HepG2 (cell line): ENCODE measurements around the gene CACNA1G. TPM values are rescaled to one million over a fixed set of nuclear protein-coding genes. Genes with fewer than 3 reads are reported as not detected.

Experiments
- AHR ChIP-seq: IDR thresholded peaks from 2 replicates; pipeline ENCODE4 v1.6.1; 2018; ENCODE audit warnings: missing genetic modification reagents, missing compliant biosample characterization
- ATF5 ChIP-seq: sonication (generic); formaldehyde crosslinking; IDR thresholded peaks from 2 replicates; pipeline ENCODE4 v1.4.0; 2020; ENCODE audit warnings: mild to moderate bottlenecking, low read depth, missing genetic modification reagents
- BCL3 ChIP-seq: sonication (generic); formaldehyde crosslinking; IDR thresholded peaks from 2 replicates; pipeline ENCODE4 v1.5.1; 2020; ENCODE audit warnings: mild to moderate bottlenecking, missing genetic modification reagents, moderate library complexity
- E2F2 ChIP-seq: sonication (generic); formaldehyde crosslinking; IDR thresholded peaks from 2 replicates; pipeline ENCODE4 v1.4.0; 2020; ENCODE audit warnings: missing genetic modification reagents, borderline replicate concordance
- ELF3 ChIP-seq: IDR thresholded peaks from 2 replicates; pipeline ENCODE4 v1.6.1; 2016; ENCODE audit warnings: missing genetic modification reagents, missing compliant biosample characterization
- HNF1A ChIP-seq, 2 experiments: sonication (generic) in 1 of 2; formaldehyde crosslinking in 1 of 2; IDR thresholded peaks; 2 replicates each; pipeline versions ENCODE4 v1.4.0 to v1.6.1; 2016 to 2020; ENCODE audit warnings: borderline replicate concordance in 1 of 2, low read depth in 1 of 2, mild to moderate bottlenecking in 1 of 2, missing genetic modification reagents in 1 of 2
- MLLT10 ChIP-seq: sonication (generic); formaldehyde crosslinking; IDR thresholded peaks from 2 replicates; pipeline ENCODE4 v1.4.0; 2020; ENCODE audit warnings: missing genetic modification reagents
- MXD1 ChIP-seq: sonication (generic); formaldehyde crosslinking; IDR thresholded peaks from 2 replicates; pipeline ENCODE4 v1.4.0; 2020; ENCODE audit warnings: mild to moderate bottlenecking, missing genetic modification reagents
- NFRKB ChIP-seq: fragments of 450-650 bp; IDR thresholded peaks from 2 replicates; pipeline ENCODE4 v1.6.1; 2017
- NFYC ChIP-seq: IDR thresholded peaks from 2 replicates; pipeline ENCODE4 v1.6.1; 2016; ENCODE audit warnings: missing genetic modification reagents, missing compliant biosample characterization
- PREB ChIP-seq: sonication (generic); formaldehyde crosslinking; IDR thresholded peaks from 2 replicates; pipeline ENCODE4 v1.4.0; 2020; ENCODE audit warnings: missing genetic modification reagents
- RAD21 ChIP-seq: fragments of 450-650 bp; formaldehyde crosslinking; IDR thresholded peaks from 2 replicates; pipeline ENCODE4 v1.5.0; 2020; ENCODE audit warnings: mild to moderate bottlenecking
- RXRB ChIP-seq: IDR thresholded peaks from 2 replicates; pipeline ENCODE4 v1.6.1; 2016; ENCODE audit warnings: borderline replicate concordance, missing genetic modification reagents, missing compliant biosample characterization
- TOE1 ChIP-seq: sonication (generic); formaldehyde crosslinking; IDR thresholded peaks from 2 replicates; pipeline ENCODE4 v1.4.0; 2020; ENCODE audit warnings: mild to moderate bottlenecking, missing genetic modification reagents
- ZNF136 ChIP-seq: sonication (generic); formaldehyde crosslinking; IDR thresholded peaks from 2 replicates; pipeline ENCODE4 v1.8.1; 2022; ENCODE audit warnings: low read depth, mild to moderate bottlenecking, moderate library complexity, missing genetic modification reagents
- ZNF292 ChIP-seq: sonication (generic); formaldehyde crosslinking; IDR thresholded peaks from 2 replicates; pipeline ENCODE4 v1.8.1; 2022; ENCODE audit warnings: mild to moderate bottlenecking, low read depth, missing genetic modification reagents, borderline replicate concordance
- ZNF512 ChIP-seq: sonication (generic); formaldehyde crosslinking; IDR thresholded peaks from 2 replicates; pipeline ENCODE4 v1.4.0; 2020; ENCODE audit warnings: mild to moderate bottlenecking, missing genetic modification reagents
- polyA plus RNA-seq, 8 experiments: library from polyadenylated mRNA; depleted of rRNA in 3 of 8; stranded (reverse) in 7 of 8; unstranded in 1 of 8; fragments of >200 nt; fragmentation: Illumina TruSeq in 4 of 8; extraction: Trizol in 4 of 8; gene quantifications; 2 replicates each; pipeline versions ENCODE4 v1.2.1 to v1.2.3, GENCODE V29; 2011 to 2016; ENCODE audit warnings: low read depth in 4 of 8, missing spikeins in 1 of 8, mixed read lengths in 1 of 8; ENCODE audit not compliant: insufficient read depth in 1 of 8
- total RNA-seq, 5 experiments: library from RNA; depleted of rRNA; stranded (reverse); fragments of >200 nt; fragmentation: Illumina TruSeq; extraction: Trizol; gene quantifications; 2 replicates each; pipeline ENCODE4 v1.2.3, GENCODE V29; 2016; ENCODE audit warnings: low read depth in 1 of 5

Gene CACNA1G
- total and polyA plus RNA-seq, 2 of the 13 experiments (the other 11 are each of a cell fraction or from before 2014, with no cell fraction given): 0.02 TPM; not detected in 1

GRCh38 chr17:50638966-50639713, 78.6 kb downstream of the CACNA1G start (continued):
- no peak for TF ChIP-seq HNF1A (IDR thresholded peaks at IDR 0.05; ENCODE audit: low read depth)
- 0 out of 2 replicates have a peak, but pooled peaks have one; percentile 56 for TF ChIP-seq HNF1A (CRISPR knock-in tag; IDR thresholded peaks at IDR 0.05; ENCODE audit: borderline replicate concordance)
- no peak for TF ChIP-seq RAD21 (CRISPR knock-in tag)
- TF ChIP-seq E2F2 (CRISPR knock-in tag): no peak
- TF ChIP-seq ZNF512 (CRISPR knock-in tag): no peak
- TF ChIP-seq AHR (CRISPR knock-in tag): 0 out of 2 replicates have a peak, but pooled peaks have one; percentile 26
- TF ChIP-seq NFRKB: no peak
- 0 out of 2 replicates have a peak, but pooled peaks have one; percentile 46 for TF ChIP-seq ELF3
- TF ChIP-seq ZNF292: peak; percentile 30; the same call in 1 of the 2 replicates
- no peak for TF ChIP-seq ZNF136 (CRISPR knock-in tag)
- TF ChIP-seq TOE1 (CRISPR knock-in tag): no peak
- TF ChIP-seq BCL3 (CRISPR knock-in tag): no peak
- TF ChIP-seq RXRB (CRISPR knock-in tag): no peak; the same call in 1 of the 2 replicates
- no peak for TF ChIP-seq MXD1
- TF ChIP-seq NFYC (CRISPR knock-in tag): no peak
- TF ChIP-seq PREB (CRISPR knock-in tag): no peak
- TF ChIP-seq MLLT10 (CRISPR knock-in tag): no peak
- TF ChIP-seq ATF5 (CRISPR knock-in tag): no peak
